ENCODE results near the gene SNORC.

GRCh38 chr2:232894746-232895145 is 24.7 kb downstream of the SNORC start:
- TF ChIP-seq CTCF (IDR thresholded peaks at IDR 0.05) (no peak), POLR2A (IDR thresholded peaks at IDR 0.05) (no peak)

Measured in prostate gland (tissue), 2 donors.